SK-N-DZ (cell line): ENCODE measurements around the gene CTBP2.

Experiments
- DNase-seq: peaks from one replicate; pipeline ENCODE4 v3.0.0-alpha.2; 2015; ENCODE audit warnings: low spot score
- small RNA-seq, 2 experiments: library from RNA; depleted of rRNA; stranded (forward); fragments of <200 nt; gene quantifications; one replicate each; pipeline ENCODE3, GENCODE V24; 2014

Gene CTBP2

GRCh38 chr10:124942317-124943169, 217.8 kb downstream of the CTBP2 start:
- no peak for DNase-seq

GRCh38 chr10:124941823-124942222, 218.5 kb downstream of the CTBP2 start, which contains the start of gene ZRANB1:
TSS of gene ZRANB1 (plus strand) at chr10:124942123. CDS start at chr10:124942494, 371 bp downstream.
- no peak for DNase-seq

- no peak for DNase-seq
These were observed 221.1 kb downstream of the CTBP2 start for GRCh38 chr10:124939290-124939689.

GRCh38 chr10:124936813-124937212, 223.6 kb downstream of the CTBP2 start:
- no peak for DNase-seq

- DNase-seq, result no peak
These were observed 224.4 kb downstream of the CTBP2 start for GRCh38 chr10:124935946-124936345.

Small RNAs within 50 kb of the gene (small RNA-seq; reads per million reads assigned to genes)
- 0 reads per million in 2 experiments for gene MIR4296
- 0 reads per million in 2 experiments for gene MRPS21P6
